ENCODE results near the gene MAP2K5. TPM values are rescaled to one million over a fixed set of nuclear protein-coding genes. Genes with fewer than 3 reads are reported as not detected.

Gene MAP2K5
- total RNA-seq, 1 donor from 2014 or later = 14.9 TPM

DNA sequence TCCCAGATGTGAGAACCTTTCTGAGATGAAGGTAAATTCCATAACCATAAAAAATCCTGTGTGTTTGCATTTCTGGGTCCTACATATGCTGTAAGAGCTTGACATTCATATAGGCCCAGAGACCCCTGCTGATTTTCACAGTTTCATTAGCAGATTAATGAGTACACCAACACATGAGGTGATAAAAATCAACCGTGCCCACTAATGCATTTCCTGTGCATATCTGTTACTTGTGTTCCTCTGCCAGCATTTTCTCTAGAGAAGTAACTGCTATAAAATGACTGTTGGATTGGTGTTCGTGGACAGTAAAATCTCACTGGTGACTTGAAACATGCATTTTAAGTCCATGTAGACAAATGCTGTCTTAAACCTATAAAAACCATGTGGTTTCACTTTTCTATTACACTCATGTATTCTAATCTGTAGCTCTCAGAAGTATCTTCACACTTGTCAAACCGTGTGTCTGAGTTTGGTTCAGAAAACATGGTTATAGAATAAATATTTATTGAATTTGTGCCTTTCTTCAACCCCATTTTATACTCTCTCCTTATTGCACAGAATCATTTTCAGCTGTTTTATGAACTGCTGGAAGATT is 14.6 kb downstream of the MAP2K5 start:
- DNase-seq (ENCODE audit: low spot score) = no peak

DNA sequence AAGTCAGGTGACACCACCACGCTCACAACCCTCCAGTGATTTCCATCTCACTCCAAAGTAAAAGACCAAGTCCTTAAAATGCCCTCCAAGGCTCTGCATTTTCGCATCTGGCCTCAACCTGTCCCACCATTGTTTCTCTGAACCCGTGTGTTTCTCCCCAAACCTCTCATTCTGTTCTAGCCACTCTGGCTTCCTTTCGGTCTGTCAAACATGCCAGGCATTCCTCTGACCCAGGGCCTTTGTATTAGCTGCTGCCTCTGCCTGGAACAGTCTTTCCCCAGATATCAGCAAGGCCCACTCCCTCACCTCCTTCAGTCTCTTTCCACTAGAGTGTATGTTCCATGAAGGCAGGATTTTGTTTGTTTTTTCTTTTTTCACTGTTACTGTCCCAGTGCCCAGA is 16.0 kb downstream of the MAP2K5 start:
- no peak for DNase-seq (ENCODE audit: low spot score)

DNA sequence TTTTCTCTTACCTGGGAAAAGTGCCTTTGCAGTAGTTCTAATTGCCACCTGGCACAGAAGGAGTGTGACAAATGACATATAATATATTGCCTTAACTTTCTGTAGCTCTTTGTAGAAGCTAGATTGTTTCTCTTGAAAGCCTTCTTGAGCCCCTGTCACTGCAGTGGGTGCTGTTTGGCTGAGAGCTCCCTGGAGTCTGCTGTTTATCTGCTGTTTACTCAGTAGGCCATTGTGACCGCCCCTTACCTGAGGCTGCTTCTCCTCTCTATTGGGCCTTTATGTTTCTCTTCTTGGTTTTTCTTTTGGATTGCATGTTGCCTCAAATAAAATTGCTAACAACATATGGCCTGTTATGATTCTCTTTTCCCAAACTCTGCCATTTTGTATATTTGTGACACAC is 16.7 kb downstream of the MAP2K5 start:
- no peak for DNase-seq (ENCODE audit: low spot score)

DNA sequence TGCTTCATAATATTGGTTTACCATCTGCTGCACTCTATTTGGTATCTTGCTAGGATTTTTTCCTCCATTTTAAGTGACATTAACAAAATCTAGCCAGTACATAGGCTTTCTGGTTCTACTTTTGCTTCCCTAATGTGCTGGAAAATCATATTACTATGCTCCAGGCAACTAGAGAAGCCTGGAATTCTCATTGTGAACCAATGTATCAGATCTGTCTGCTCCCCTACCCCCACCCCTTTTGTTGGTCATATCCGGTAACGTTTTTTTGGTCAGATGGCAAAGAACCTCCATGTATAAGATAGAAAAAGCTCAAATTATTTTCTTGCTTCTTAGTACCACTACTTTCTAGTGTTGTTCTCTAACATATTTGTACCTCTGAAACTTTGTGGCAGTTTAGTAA is 17.1 kb downstream of the MAP2K5 start:
- DNase-seq (ENCODE audit: low spot score) = no peak

DNA sequence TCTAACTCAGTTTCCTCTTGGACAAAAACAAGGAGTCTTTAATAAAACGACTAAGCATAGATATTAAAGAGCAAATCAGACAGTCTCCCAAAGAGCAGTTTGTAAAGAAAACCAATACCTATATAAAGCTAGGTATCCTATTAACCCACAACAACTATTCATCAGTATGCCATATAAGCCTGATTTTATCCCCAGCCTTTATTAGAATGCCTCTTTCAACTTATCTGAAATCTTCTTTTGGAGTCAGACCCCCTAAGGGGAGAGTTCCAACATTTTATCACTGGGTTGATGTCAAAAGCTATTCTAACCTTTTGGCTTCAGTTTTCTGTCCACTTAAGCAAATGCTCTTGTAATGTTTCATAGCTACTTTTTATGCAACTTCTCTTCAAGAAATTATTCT is 17.8 kb downstream of the MAP2K5 start:
- DNase-seq (ENCODE audit: low spot score) = no peak

DNA sequence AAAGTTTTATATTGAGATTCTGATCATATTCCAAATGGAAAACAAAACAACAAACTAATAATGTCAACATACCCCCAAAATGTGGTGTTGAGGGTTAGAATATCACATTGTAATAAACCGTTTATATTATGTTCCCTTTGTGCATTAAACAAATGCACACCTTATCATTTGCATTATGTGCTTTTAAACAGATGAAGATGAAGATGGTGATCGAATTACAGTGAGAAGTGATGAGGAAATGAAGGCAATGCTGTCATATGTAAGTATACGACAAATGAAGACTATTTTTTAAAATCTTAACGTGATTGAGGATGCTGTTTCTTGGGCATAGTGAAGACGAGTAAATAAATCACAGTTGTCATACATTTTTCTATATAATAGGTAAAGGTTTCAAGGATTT is 20.6 kb downstream of the MAP2K5 start:
- no peak for DNase-seq (ENCODE audit: low spot score)

DNA sequence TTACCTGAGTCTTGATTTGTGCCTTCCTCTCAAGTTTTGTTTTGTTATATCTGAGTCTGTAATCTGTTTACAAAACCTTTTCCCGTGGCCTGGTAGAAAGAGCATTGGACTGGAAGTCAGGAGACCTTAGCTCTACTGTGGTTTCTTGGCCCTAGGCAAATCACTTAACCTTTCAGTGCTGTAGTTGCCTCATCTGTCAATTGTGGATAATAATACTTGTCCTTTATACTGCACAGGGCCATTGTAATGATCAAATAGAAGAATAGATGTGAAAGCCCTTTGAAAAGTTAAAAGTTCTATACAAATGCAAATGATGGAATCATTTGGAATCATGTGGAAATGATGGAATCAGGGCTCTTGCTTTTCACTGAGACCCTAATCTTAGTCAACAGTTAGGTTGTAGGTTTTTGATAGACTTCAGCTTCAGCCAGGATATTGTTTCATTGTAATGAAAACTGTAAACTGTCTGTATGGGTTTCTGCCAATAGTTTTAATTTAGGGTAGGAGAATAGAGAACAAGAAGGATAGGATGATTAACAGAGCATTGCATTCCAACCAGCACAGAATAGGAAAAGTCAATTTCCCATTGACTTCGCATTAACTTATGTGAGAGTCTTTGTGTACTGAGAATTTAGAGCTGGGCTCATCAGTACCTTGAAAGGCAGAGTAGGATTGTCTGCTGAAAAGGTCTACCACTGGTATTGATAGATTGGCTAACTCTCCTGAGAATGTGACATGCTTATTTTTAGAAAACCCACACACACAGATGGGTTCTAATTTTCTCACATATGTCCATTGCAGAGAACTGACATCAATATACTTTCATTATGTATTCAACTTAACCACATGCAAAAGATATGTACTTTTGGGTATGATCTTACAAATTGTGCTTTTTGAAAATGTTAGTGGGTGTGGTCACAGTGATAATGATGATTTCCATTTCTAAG is 21.8 kb downstream of the MAP2K5 start:
- DNase-seq (ENCODE audit: low spot score) = no peak

DNA sequence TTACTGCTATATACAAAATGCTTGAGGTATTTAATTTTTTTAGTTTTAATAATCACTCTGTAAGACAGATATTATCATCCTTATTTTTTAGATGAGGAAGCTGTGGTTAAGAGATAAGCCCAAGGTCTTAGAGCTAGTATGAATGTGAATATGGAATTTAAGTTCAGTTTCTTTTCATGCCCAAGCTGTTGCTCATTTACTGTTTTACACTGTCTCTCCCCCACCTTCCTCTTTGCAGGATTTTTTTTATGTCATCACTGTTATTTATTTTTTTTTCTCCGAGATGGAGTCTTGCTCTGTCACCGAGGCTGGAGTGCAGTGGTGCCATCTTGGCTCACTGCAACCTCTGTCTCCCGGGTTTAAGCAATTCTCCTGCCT is 22.5 kb downstream of the MAP2K5 start:
- DNase-seq (ENCODE audit: low spot score) = no peak

DNA sequence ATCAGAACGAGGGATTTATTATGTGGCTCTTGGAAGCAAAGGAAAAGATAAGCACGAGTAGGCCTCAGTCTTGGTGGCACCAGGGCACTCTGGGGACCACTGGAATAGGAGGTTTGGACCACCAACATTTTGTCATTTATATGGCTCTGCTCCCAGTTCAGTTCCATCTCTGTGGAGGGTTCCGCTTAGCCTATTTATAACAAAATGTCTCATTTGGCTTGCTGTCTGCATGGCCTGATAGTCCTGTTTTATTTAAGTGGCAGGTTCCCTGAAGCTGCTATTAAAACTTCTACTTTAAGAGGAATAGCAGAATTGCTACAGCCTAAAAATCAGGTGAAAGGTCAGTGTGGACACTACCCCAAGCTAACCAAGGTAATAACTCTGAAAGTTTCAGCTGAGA is 27.2 kb downstream of the MAP2K5 start:
- no peak for DNase-seq (ENCODE audit: low spot score)

DNA sequence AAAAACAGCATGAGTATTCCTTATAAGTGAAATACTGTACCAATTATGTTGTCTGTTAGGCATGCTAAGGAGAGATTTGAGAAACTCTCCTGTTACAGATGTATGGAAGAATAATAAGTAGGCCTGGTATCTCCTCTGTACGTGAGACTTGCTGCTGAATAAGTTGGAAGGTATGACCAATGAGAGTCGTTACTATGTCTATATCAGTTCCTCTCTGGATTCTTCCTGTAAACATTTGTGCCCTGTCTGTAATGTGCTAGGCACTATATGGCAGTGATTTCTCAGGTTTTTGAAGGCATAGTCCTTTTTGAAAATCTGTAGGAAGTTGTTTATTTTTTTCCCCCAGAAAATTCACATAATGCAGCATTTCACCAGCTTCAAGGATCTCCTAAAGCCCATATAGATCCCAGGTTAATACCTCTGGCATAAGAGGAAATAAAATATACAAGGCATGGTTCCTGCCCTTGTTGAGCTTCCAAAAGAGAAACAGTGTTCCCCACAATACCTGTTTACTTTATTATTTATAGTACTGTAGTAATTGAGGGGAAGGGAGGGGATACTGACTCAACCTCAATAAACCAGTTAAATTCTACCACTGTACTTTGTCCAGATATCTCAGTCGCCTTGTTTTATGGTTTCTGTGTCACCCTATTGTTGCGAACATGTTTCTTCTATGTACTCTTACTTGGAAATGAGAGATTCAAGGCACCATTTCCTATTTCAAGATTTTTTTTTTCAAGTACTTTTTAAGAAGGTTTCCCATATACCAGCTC is 28.6 kb downstream of the MAP2K5 start:
- no peak for DNase-seq (ENCODE audit: low spot score)

DNA sequence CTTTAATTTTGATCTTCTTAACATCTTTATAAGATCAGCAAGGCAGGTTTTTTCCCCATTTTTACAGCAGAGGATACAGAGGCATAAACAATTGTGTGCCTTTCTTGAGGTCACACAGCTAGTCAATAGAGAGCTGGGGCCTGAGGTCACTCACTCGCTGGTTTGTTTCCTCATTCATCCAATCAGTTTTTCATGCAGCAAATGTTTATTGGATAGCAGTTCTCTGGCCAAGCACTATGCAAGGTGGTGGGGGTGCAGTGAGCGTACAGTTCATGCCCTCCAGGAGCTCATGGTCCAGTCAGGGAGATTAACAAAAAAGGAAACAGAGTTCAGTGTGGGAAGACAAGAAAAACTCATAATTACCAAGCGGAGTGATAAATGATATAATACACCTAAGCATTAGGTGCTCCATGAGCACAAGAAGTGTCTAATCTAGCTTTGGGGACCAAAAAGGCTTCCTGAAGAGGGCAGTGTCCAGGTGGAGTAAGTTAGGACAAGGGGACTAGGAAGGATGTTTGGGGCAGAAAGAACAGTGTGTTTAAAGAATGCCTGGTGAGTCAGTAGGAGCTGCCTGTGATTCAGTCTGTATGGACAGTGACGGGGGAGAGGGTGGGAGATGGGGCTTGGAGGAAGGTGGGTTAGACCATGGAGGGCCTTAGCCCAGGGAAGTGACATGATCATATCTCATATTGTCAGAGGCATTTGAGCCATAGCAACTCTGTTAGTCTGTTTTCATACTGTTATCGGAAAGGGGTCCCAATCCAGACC is 29.3 kb downstream of the MAP2K5 start:
- DNase-seq (ENCODE audit: low spot score) = no peak

DNA sequence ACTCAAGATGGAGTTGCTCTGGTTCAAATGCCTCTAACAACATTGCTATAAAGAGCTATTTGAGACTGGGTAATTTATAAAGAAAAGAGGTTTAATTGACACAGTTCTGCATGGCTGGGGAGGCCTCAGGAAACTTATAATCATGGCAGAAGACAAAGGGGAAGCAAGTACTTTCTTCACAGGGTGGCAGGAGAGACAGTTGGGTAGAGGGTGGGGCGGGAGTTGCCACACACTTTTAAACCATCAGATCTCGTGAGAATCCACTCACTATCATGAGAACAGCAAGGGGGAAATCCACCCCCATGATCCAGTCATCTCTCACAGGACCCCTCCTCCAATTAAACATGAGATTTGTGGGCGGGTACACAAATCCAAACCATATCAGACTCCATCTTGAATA is 30.7 kb downstream of the MAP2K5 start:
- no peak for DNase-seq (ENCODE audit: low spot score)

DNA sequence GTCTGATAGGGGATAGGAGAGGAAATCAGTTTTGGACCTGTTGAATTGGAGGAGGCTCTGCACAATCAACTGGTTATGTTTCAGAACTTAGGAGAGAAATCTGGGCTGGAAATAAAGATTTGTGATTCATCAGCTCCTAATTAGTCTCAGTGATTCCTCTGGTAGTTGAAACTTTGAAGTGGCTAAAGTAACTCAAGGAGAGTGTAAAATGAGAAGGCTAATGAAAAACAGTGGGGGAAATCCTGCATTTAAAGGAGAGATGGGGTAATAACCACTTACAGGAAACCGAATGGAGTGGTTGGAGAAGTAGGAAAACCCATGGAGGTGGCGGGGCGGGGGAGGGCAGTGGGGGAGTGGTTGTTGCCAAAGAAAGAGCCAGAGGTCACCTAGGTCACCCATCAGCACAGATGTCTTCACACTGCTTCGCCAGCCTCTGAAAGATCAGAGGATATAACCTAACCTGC is 32.6 kb downstream of the MAP2K5 start:
- no peak for DNase-seq (ENCODE audit: low spot score)

DNA sequence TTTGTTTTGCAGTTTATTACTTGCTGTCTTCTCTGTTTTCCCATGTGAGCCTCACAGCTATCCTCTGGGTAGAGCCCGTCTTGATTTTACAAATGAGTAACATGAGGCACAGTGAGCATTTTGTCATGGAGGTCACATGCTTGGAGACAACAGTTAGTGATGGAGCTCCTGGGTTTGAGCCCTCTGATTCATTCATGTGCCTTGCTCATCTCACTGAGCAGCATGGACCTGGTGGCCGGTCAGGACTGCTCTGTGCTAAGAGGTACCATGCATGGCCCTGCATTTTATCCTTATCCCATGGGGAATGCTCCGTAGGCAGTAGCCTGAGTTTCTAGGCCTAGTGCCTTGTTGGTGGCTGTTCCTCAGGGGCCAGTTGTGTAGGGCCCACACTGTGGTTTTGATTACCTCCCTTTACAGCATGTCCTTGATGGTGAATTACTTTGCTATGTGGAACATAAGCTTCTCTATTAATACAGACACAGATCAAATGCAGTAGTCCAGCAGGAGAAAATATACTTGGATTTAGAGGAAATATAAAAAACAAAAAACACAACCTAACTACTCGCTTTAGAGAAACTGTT is 35.6 kb downstream of the MAP2K5 start:
- no peak for DNase-seq (ENCODE audit: low spot score)

DNA sequence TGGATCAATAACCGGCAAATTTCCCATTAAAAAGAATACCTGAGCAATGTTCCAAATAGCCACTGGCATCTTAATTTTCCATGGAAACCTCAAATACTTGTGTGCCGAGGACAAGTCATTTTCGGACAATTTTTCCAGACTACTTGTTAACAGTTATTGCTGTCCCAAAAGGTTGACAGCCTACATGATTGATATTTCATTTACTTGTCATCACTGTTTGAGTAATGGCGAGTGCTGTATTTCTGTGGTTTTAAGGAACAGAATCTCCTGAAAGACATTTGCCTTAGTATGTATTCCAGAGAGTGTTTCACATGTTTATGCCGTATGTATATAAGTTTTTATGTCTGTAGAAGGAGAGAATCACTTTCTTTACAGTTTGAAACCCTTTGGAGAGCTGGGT is 36.7 kb downstream of the MAP2K5 start:
- DNase-seq (ENCODE audit: low spot score) = no peak

DNA sequence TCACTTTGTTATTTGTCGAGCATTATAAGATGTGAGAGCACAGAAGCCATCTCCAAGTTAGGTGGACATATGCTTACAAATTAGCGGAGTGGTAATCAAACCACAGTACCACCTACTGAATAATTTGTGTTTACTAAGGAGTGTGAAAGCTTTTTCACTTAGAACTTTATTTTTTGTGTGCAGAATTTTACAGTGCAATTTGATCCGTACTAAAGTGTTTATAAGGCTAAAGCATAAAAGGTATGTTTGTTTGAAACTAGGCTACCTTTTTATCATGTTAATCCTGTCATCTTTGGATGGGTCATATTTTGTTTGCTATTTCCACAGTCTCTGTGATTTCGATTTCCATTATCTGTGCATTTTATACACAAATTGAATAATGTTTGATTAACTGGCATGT is 37.5 kb downstream of the MAP2K5 start:
- no peak for DNase-seq (ENCODE audit: low spot score)

DNA sequence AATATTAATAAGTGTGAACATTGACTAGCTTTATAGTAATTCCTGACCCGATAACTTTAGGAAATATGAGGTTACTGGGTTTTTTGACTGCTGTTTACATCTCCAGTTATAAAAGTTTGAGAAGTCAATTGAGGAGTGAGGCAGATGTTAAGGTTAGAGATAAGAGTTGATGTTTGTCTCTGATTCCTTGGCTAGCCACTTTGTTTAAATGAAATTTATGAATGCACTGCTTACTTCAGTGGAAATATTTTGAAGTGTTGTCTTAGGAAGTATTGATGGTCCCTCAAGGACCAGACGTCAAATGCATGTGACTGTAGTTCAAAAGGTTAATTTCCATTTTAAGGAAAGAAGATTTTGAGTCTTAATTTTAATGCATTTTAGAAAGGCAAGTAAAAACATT is 41.7 kb downstream of the MAP2K5 start:
- no peak for DNase-seq (ENCODE audit: low spot score)

DNA sequence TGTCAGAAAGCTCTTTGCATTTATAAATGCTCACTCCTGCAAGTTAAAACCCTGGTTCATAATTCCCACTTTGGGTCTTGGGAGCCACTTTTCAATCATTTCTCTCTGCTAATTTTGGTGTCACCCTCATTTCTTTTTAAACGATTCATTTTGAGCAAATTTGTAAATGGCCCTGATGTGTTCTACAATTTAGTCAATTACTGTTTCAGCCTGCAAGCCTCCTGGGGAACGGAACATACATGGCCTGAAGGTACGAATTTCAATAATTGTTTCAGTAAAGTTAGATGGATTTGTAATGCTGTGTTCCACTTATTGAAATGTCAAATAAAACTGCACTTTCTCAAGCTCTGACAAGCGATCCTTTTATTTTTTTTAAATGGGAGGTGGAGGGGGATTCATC is 43.2 kb downstream of the MAP2K5 start:
- DNase-seq (ENCODE audit: low spot score) = no peak

DNA sequence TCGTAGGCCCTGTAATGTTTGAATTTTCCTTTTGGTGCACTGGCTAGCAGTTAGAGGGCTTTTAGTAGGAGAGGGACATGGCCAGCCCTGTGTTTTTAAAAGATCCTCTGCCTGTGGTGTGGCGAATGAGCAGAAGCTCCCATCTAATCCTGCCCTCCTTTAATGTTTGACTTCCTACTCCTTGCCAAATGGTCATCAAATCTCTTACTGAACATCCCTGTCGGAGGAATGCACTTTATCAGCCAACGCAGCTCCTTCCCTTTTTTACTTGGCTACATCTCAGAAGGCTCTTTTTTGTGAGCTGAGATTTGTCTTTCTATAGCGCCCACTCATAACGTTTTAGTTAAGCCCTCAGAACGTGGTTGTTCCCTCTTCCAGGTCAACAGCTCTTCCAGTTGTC is 44.8 kb downstream of the MAP2K5 start:
- DNase-seq (ENCODE audit: low spot score) = no peak

DNA sequence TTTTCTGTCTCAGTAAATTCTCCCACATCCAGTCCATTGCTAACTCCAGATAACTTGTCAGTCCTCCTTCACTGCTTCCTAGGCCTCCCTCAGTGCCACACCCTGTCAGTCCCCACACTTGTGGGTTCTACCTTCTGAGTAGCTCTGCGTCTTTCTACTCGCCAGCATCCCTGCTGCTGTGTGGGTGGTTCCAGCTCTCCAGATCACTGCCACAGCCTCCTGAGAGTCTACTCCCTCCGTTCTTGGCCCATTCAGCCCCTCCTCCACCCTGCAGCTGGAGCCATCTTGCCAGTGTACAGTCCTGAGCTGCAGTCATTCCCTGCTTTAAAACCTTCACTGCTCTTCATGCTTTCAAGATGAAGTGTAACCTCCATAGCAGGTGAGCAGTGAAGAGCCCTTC is 45.3 kb downstream of the MAP2K5 start:
- no peak for DNase-seq (ENCODE audit: low spot score)

DNA sequence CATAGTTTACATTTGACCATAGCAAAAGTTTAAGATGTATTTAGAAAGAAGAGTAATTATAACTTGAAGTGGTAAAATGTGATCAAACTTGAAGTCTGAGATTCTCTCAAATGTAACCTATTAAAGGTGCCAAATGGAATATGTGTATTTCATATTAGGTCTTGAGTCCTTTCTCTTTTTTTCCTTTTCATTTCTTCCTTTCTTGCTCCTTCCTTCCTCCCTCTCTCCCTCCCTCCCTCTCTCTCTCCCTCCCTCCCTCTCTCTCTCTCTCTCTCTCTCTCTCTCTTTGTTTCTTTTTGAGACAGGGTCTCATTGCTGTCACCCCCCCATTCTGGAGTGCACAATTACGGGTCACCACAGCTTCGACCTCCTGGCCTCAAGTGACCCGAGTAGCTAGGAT is 47.7 kb downstream of the MAP2K5 start:
- DNase-seq (ENCODE audit: low spot score) = no peak

Measured in mesenteric fat pad (tissue), 1 donor.